LNCaP clone FGC (cell line): ENCODE results near the gene CDIPT.

Source experiments
- DNase-seq: peaks from one replicate; pipeline ENCODE4 v3.0.0-alpha.2; 2011; ENCODE audit warnings: low read depth
- H3K4me3 ChIP-seq: 2 replicates; pipeline ENCODE4 v1.5.1; 2011; ENCODE audit warnings: mild to moderate bottlenecking, low read depth, low read length, control low read depth
- CTCF ChIP-seq: IDR thresholded peaks from 2 replicates; pipeline ENCODE4 v1.5.1; 2012; ENCODE audit warnings: mild to moderate bottlenecking; ENCODE audit not compliant: control insufficient read depth, insufficient read depth; ENCODE audit errors: extremely low read depth

The CDIPT gene

GRCh38 chr16:29907973-29908372 is 44.9 kb upstream of the CDIPT start:
- no peak for DNase-seq
- H3K4me3 ChIP-seq = no peak overlapping the region
- no peak for TF ChIP-seq CTCF

- no peak for TF ChIP-seq CTCF
These were observed 43.7 kb upstream of the CDIPT start for GRCh38 chr16:29906520-29907244.

GRCh38 chr16:29905668-29906067 is 42.6 kb upstream of the CDIPT start:
- TF ChIP-seq CTCF = no peak
- H3K4me3 ChIP-seq = no peak overlapping the region
- no peak for DNase-seq

More at GRCh38 chr16:29906520-29907244, 43.7 kb upstream of the CDIPT start:
- no peak for DNase-seq
- H3K4me3 ChIP-seq = no peak overlapping the region

- H3K4me3 ChIP-seq = no peak overlapping the region
- DNase-seq = no peak
- TF ChIP-seq CTCF = no peak
These were observed 41.9 kb upstream of the CDIPT start for GRCh38 chr16:29904947-29905346.

GRCh38 chr16:29903590-29903989 is 40.6 kb upstream of the CDIPT start:
- TF ChIP-seq CTCF = no peak
- DNase-seq = no peak
- H3K4me3 ChIP-seq = no peak overlapping the region

GRCh38 chr16:29901607-29901945 is 38.5 kb upstream of the CDIPT start:
- TF ChIP-seq CTCF = no peak
- DNase-seq = no peak
- peak overlapping the region; percentile 83 for H3K4me3 ChIP-seq
